ENCODE measurements around the gene TBC1D2B.

The TBC1D2B gene

GRCh38 chr15:78061963-78062427 is 15.5 kb downstream of the TBC1D2B start:
- peak; percentile 55 to 64 for DNase-seq (ENCODE audit: low spot score in 2 of 2)
- in situ Hi-C loops (cut with MboI; ENCODE audit: low sequenced_read_pairs), result no loop called here
- no peaks in the 10 kb centered on the region for H3K36me3 ChIP-seq (replicated peaks)
- H3K4me3 ChIP-seq, result no peak overlapping the region
- peaks cover 12% of the 10 kb centered on the region for H3K4me1 ChIP-seq
- H3K27me3 ChIP-seq (ENCODE audit: low read depth), result no peaks in the 10 kb centered on the region
- H3K9me3 ChIP-seq, result no peaks in the 10 kb centered on the region

GRCh38 chr15:78060232-78060631 is 17.3 kb downstream of the TBC1D2B start:
- no peak overlapping the region for H3K4me3 ChIP-seq
- no peak for DNase-seq (ENCODE audit: low spot score in 2 of 2)
- no peaks in the 10 kb centered on the region for H3K9me3 ChIP-seq
- in situ Hi-C loops (cut with MboI; ENCODE audit: low sequenced_read_pairs), result no loop called here
- peaks cover 11% of the 10 kb centered on the region for H3K4me1 ChIP-seq
- no peaks in the 10 kb centered on the region for H3K36me3 ChIP-seq (replicated peaks)
- no peaks in the 10 kb centered on the region for H3K27me3 ChIP-seq (ENCODE audit: low read depth)

- DNase-seq (ENCODE audit: low spot score in 2 of 2), result no peak
- H3K4me3 ChIP-seq, result no peak overlapping the region
These were observed 18.2 kb downstream of the TBC1D2B start for GRCh38 chr15:78059110-78059839.

GRCh38 chr15:78058401-78058935 is 19.0 kb downstream of the TBC1D2B start:
- Histone ChIP-seq H3K4me3 (no peak overlapping the region), H3K4me1 (peaks cover 11% of the 10 kb centered on the region), H3K27me3 (ENCODE audit: low read depth) (no peaks in the 10 kb centered on the region), H3K9me3 (no peaks in the 10 kb centered on the region), H3K36me3 (replicated peaks) (peaks cover 8% of the 10 kb centered on the region)
- DNase-seq (ENCODE audit: low spot score in 2 of 2), result no peak
- in situ Hi-C loops (cut with MboI; ENCODE audit: low sequenced_read_pairs), result no loop called here

More at GRCh38 chr15:78059110-78059839, 18.2 kb downstream of the TBC1D2B start:
- no peaks in the 10 kb centered on the region for H3K27me3 ChIP-seq (ENCODE audit: low read depth)
- peaks cover 11% of the 10 kb centered on the region for H3K4me1 ChIP-seq
- H3K9me3 ChIP-seq, result no peaks in the 10 kb centered on the region
- in situ Hi-C loops (cut with MboI; ENCODE audit: low sequenced_read_pairs), result no loop called here
- 0 out of 2 replicates have a peak, but pooled peaks cover under 1% of the 10 kb centered on the region for H3K36me3 ChIP-seq (replicated peaks)

- in situ Hi-C loops (cut with MboI; ENCODE audit: low sequenced_read_pairs), result no loop called here
- DNase-seq (ENCODE audit: low spot score in 2 of 2), result no peak
- peaks cover 11% of the 10 kb centered on the region for H3K36me3 ChIP-seq (replicated peaks)
- no peak overlapping the region for H3K4me3 ChIP-seq
- H3K27me3 ChIP-seq (ENCODE audit: low read depth), result no peaks in the 10 kb centered on the region
- peaks cover 11% of the 10 kb centered on the region for H3K4me1 ChIP-seq
- H3K9me3 ChIP-seq, result no peaks in the 10 kb centered on the region
These were observed 19.7 kb downstream of the TBC1D2B start for GRCh38 chr15:78057803-78058202.

GRCh38 chr15:78056714-78057269 is 20.7 kb downstream of the TBC1D2B start:
- DNase-seq (ENCODE audit: low spot score in 2 of 2), result no peak
- Histone ChIP-seq H3K4me3 (no peak overlapping the region), H3K4me1 (peaks cover 3% of the 10 kb centered on the region), H3K36me3 (replicated peaks) (peaks cover 11% of the 10 kb centered on the region), H3K9me3 (no peaks in the 10 kb centered on the region), H3K27me3 (ENCODE audit: low read depth) (no peaks in the 10 kb centered on the region)
- in situ Hi-C loops (cut with MboI; ENCODE audit: low sequenced_read_pairs), result no loop called here

GRCh38 chr15:78055919-78056713 is 21.4 kb downstream of the TBC1D2B start:
- H3K9me3 ChIP-seq, result no peaks in the 10 kb centered on the region
- H3K36me3 ChIP-seq (replicated peaks), result peaks cover 11% of the 10 kb centered on the region
- no peaks in the 10 kb centered on the region for H3K27me3 ChIP-seq (ENCODE audit: low read depth)
- H3K4me1 ChIP-seq, result peaks cover 7% of the 10 kb centered on the region
- in situ Hi-C loops (cut with MboI; ENCODE audit: low sequenced_read_pairs), result no loop called here
- no peak overlapping the region for H3K4me3 ChIP-seq
- DNase-seq (ENCODE audit: low spot score in 2 of 2), result peak in 1 of 2 experiments; percentile 61

GRCh38 chr15:78054966-78055365 is 22.5 kb downstream of the TBC1D2B start:
- no peaks in the 10 kb centered on the region for H3K9me3 ChIP-seq
- H3K4me3 ChIP-seq, result no peak overlapping the region
- peaks cover 11% of the 10 kb centered on the region for H3K36me3 ChIP-seq (replicated peaks)
- no peak for DNase-seq (ENCODE audit: low spot score in 2 of 2)
- peaks cover 18% of the 10 kb centered on the region for H3K4me1 ChIP-seq
- H3K27me3 ChIP-seq (ENCODE audit: low read depth), result no peaks in the 10 kb centered on the region
- in situ Hi-C loops (cut with MboI; ENCODE audit: low sequenced_read_pairs), result no loop called here

- Histone ChIP-seq H3K9me3 (no peaks in the 10 kb centered on the region), H3K4me1 (peaks cover 21% of the 10 kb centered on the region), H3K27me3 (ENCODE audit: low read depth) (no peaks in the 10 kb centered on the region), H3K36me3 (replicated peaks) (peaks cover 11% of the 10 kb centered on the region), H3K4me3 (no peak overlapping the region)
- in situ Hi-C loops (cut with MboI; ENCODE audit: low sequenced_read_pairs), result no loop called here
- no peak for DNase-seq (ENCODE audit: low spot score in 2 of 2)
These were observed 23.0 kb downstream of the TBC1D2B start for GRCh38 chr15:78054518-78054917.

- Histone ChIP-seq H3K4me3 (no peak overlapping the region), H3K27me3 (ENCODE audit: low read depth) (no peaks in the 10 kb centered on the region), H3K4me1 (peaks cover 21% of the 10 kb centered on the region), H3K9me3 (no peaks in the 10 kb centered on the region), H3K36me3 (replicated peaks) (peaks cover 11% of the 10 kb centered on the region)
- in situ Hi-C loops (cut with MboI; ENCODE audit: low sequenced_read_pairs), result no loop called here
- DNase-seq (ENCODE audit: low spot score in 2 of 2), result no peak
These were observed 25.0 kb downstream of the TBC1D2B start for GRCh38 chr15:78052545-78052944.

- no peaks in the 10 kb centered on the region for H3K27me3 ChIP-seq (ENCODE audit: low read depth)
- peaks cover 21% of the 10 kb centered on the region for H3K4me1 ChIP-seq
- no peak for DNase-seq (ENCODE audit: low spot score in 2 of 2)
- H3K36me3 ChIP-seq (replicated peaks), result peaks cover 11% of the 10 kb centered on the region
- H3K9me3 ChIP-seq, result no peaks in the 10 kb centered on the region
- in situ Hi-C loops (cut with MboI; ENCODE audit: low sequenced_read_pairs), result no loop called here
- H3K4me3 ChIP-seq, result no peak overlapping the region
These were observed 25.5 kb downstream of the TBC1D2B start for GRCh38 chr15:78052001-78052401.

- in situ Hi-C loops (cut with MboI; ENCODE audit: low sequenced_read_pairs), result no loop called here
- Histone ChIP-seq H3K9me3 (no peaks in the 10 kb centered on the region), H3K4me3 (no peak overlapping the region), H3K36me3 (replicated peaks) (peaks cover 11% of the 10 kb centered on the region), H3K4me1 (peaks cover 21% of the 10 kb centered on the region), H3K27me3 (ENCODE audit: low read depth) (no peaks in the 10 kb centered on the region)
- DNase-seq (ENCODE audit: low spot score in 2 of 2), result no peak
These were observed 25.9 kb downstream of the TBC1D2B start for GRCh38 chr15:78051596-78051995.

GRCh38 chr15:78050826-78051225 is 26.7 kb downstream of the TBC1D2B start:
- Histone ChIP-seq H3K9me3 (no peaks in the 10 kb centered on the region), H3K36me3 (replicated peaks) (peaks cover 11% of the 10 kb centered on the region), H3K27me3 (ENCODE audit: low read depth) (no peaks in the 10 kb centered on the region), H3K4me3 (no peak overlapping the region), H3K4me1 (peaks cover 21% of the 10 kb centered on the region)
- in situ Hi-C loops (cut with MboI; ENCODE audit: low sequenced_read_pairs), result no loop called here
- no peak for DNase-seq (ENCODE audit: low spot score in 2 of 2)

GRCh38 chr15:78050441-78050809 is 27.1 kb downstream of the TBC1D2B start:
- no peaks in the 10 kb centered on the region for H3K9me3 ChIP-seq
- no peaks in the 10 kb centered on the region for H3K27me3 ChIP-seq (ENCODE audit: low read depth)
- no peak overlapping the region for H3K4me3 ChIP-seq
- H3K4me1 ChIP-seq, result peaks cover 21% of the 10 kb centered on the region
- peaks cover 11% of the 10 kb centered on the region for H3K36me3 ChIP-seq (replicated peaks)
- DNase-seq (ENCODE audit: low spot score in 2 of 2), result peak; percentile 48 to 92
- in situ Hi-C loops (cut with MboI; ENCODE audit: low sequenced_read_pairs), result no loop called here
